Measurements from ENCODE around the gene GORASP1. TPM values are rescaled to one million over a fixed set of nuclear protein-coding genes. Genes with fewer than 3 reads are reported as not detected.

Gene GORASP1
- total RNA-seq, 1 experiment from 2014 or later, result 39.4 TPM

- DNase-seq (ENCODE audit: low read depth, low spot score) (no peak), ATAC-seq (no peak)
- BruUV-seq (replicated peaks), result no TSS peak
- in situ Hi-C loops (cut with HindIII; ENCODE audit: low pct_unique_long_range_greater_than_20kb, low sequenced_read_pairs), result no loop called here
- ChIA-PET CTCF (no interaction called here), POLR2A (no interaction called here)
- H3K27me3 ChIP-seq (ENCODE audit: control insufficient read depth, insufficient read depth, low read length), result no peaks in the 10 kb centered on the region
- TF ChIP-seq CTCF (IDR thresholded peaks at IDR 0.05) (no peak), POLR2AphosphoS5 (IDR thresholded peaks at IDR 0.05; ENCODE audit: low read depth, low read length) (no peak), TCF7L2 (IDR thresholded peaks at IDR 0.05; ENCODE audit: low read depth, low read length) (no peak), SIN3A (IDR thresholded peaks at IDR 0.05; ENCODE audit: borderline replicate concordance, insufficient read depth, low read depth, low read length) (no peak), REST (IDR thresholded peaks at IDR 0.05; ENCODE audit: insufficient read depth in 1 of 2, low read depth in 2 of 2, low read length in 1 of 2) (no peak)
- no peaks in the 10 kb centered on the region for H3K9me3 ChIP-seq (ENCODE audit: control insufficient read depth, insufficient read depth, low read depth, low read length)
- no peak overlapping the region for H3K27ac ChIP-seq (ENCODE audit: low read length)
- no peaks in the 10 kb centered on the region for H3K4me1 ChIP-seq (ENCODE audit: control insufficient read depth, insufficient read depth, low read length)
- intact Hi-C loops (cut with micrococcal nuclease; ENCODE audit: unreplicated experiment), result no loop called here
- no peak overlapping the region for H3K4me3 ChIP-seq (ENCODE audit: low read depth in 2 of 2, low read length in 2 of 2)
- H3K36me3 ChIP-seq (ENCODE audit: control insufficient read depth, insufficient read depth, low read length), result peaks cover 2% of the 10 kb centered on the region
Observed at GRCh38 chr3:39098473-39099000, 8.9 kb downstream of the GORASP1 start.

- ChIA-PET POLR2A (no interaction called here), CTCF (no interaction called here)
- DNase-seq (ENCODE audit: low read depth, low spot score), result no peak
- Histone ChIP-seq H3K27ac (ENCODE audit: low read length) (no peak overlapping the region), H3K36me3 (ENCODE audit: control insufficient read depth, insufficient read depth, low read length) (peaks cover 2% of the 10 kb centered on the region), H3K4me3 (ENCODE audit: low read depth in 2 of 2, low read length in 2 of 2) (no peak overlapping the region), H3K9me3 (ENCODE audit: control insufficient read depth, insufficient read depth, low read depth, low read length) (no peaks in the 10 kb centered on the region), H3K27me3 (ENCODE audit: control insufficient read depth, insufficient read depth, low read length) (no peaks in the 10 kb centered on the region), H3K4me1 (ENCODE audit: control insufficient read depth, insufficient read depth, low read length) (no peaks in the 10 kb centered on the region)
- BruUV-seq (replicated peaks), result no TSS peak
- in situ Hi-C loops (cut with HindIII; ENCODE audit: low pct_unique_long_range_greater_than_20kb, low sequenced_read_pairs), result no loop called here
- intact Hi-C loops (cut with micrococcal nuclease; ENCODE audit: unreplicated experiment), result no loop called here
- no peak for TF ChIP-seq POLR2AphosphoS5 (IDR thresholded peaks at IDR 0.05; ENCODE audit: low read depth, low read length)
- no peak for TF ChIP-seq CTCF (IDR thresholded peaks at IDR 0.05)
- no peak for TF ChIP-seq TCF7L2 (IDR thresholded peaks at IDR 0.05; ENCODE audit: low read depth, low read length)
- TF ChIP-seq SIN3A (IDR thresholded peaks at IDR 0.05; ENCODE audit: borderline replicate concordance, insufficient read depth, low read depth, low read length), result no peak
- no peak for TF ChIP-seq REST (IDR thresholded peaks at IDR 0.05; ENCODE audit: insufficient read depth in 1 of 2, low read depth in 2 of 2, low read length in 1 of 2)
- no peak for ATAC-seq
Observed at GRCh38 chr3:39097716-39098472, 9.5 kb downstream of the GORASP1 start.
